Measurements from ENCODE around the gene LRRFIP1. TPM values are rescaled to one million over a fixed set of nuclear protein-coding genes. Genes with fewer than 3 reads are reported as not detected.

The LRRFIP1 gene
- polyA plus RNA-seq, 1 donor from 2014 or later = 96.3 TPM

DNA sequence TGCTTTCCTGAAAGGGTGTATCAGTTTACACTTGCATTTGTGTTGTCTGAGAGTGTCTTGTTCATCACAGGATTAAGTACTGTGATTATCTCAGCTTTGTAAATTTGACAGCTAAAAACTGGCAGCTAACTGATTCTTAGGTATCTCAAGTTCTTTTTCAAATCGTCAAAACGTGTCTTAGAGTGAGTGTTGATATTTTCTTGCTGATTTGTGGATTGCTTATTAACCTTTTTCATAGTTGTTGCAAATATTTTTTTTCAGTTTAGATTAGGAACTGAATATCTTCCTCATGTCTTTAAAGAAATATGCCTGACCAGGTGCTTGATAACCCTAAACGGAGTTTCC lies 41.9 kb downstream of the LRRFIP1 start:
- no peaks in the 10 kb centered on the region for H4K20me1 ChIP-seq (ENCODE audit: insufficient read depth)
- H3K9ac ChIP-seq (ENCODE audit: low read length) = no peak overlapping the region
- H3F3A ChIP-seq (ENCODE audit: insufficient read depth, low read length, poor library complexity, severe bottlenecking) = peaks cover 3% of the 10 kb centered on the region
- peaks cover 12% of the 10 kb centered on the region for H3K79me2 ChIP-seq (replicated peaks; ENCODE audit: insufficient read depth, low read length)
- H3K27me3 ChIP-seq (ENCODE audit: insufficient read depth, low read depth, low read length) = no peaks in the 10 kb centered on the region
- no peaks in the 10 kb centered on the region for H3K9me3 ChIP-seq (ENCODE audit: low read length)
- H3K27ac ChIP-seq (ENCODE audit: low read length) = no peak overlapping the region
- no peaks in the 10 kb centered on the region for H3K9me2 ChIP-seq (ENCODE audit: insufficient read depth, low read length)
- peak overlapping the region; percentile 4 for H3K4me2 ChIP-seq (ENCODE audit: low read length)
- no peak overlapping the region for H2AFZ ChIP-seq (ENCODE audit: low read depth, low read length)
- peak overlapping the region; percentile 30 for H3K4me3 ChIP-seq (ENCODE audit: low read length)
- H3K36me3 ChIP-seq (ENCODE audit: insufficient read depth, low read length) = no peaks in the 10 kb centered on the region
- TF ChIP-seq TAF1 (IDR thresholded peaks at IDR 0.05; ENCODE audit: low read depth) (no peak), POLR2AphosphoS5 (IDR thresholded peaks at IDR 0.05) (peak; percentile 46), EP300 (conservative IDR thresholded peaks at IDR 0.05; ENCODE audit: poor library complexity, severe bottlenecking) (peak; percentile 40)

DNA sequence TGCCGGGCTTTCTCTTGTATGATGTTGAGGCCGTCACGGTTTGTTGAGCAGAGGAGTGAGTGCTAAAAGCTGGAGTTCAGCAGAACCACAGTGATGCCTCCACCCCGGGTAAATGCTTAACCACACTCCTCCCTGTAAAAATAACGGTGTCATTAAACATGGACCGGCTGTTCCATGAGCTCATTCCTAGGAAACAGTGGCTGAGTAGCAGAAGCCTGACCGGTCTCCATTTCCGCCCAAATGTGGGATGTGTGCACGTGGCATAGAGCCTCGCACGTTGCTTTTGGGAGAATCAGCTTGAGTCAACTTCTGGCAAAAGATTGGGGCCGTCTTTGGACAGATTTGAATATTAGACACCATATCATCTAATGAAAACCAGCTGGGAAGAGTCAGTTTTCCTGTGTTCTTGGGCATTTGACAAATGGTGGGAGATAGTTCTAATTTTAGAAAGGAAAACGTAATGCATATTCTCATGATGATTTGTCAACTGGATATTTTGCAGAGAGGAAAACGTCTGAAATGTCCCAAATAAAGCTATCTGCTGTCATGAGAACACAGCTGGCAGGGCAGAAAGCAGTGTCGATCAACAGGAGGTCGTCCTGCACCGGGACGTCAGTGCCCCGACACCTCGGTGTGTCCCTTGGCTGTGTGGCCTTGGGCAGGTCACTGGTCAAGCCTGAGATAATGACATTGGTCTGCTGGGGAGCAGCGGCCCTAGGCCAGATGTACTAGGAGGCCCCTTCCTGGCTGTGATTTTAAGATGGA lies 42.4 kb downstream of the LRRFIP1 start:
- Histone ChIP-seq H3K27me3 (ENCODE audit: insufficient read depth, low read depth, low read length) (no peaks in the 10 kb centered on the region), H3K79me2 (replicated peaks; ENCODE audit: insufficient read depth, low read length) (peaks cover 11% of the 10 kb centered on the region), H3K27ac (ENCODE audit: low read length) (no peak overlapping the region), H3K36me3 (ENCODE audit: insufficient read depth, low read length) (no peaks in the 10 kb centered on the region), H3K4me2 (ENCODE audit: low read length) (no peak overlapping the region), H3K9me2 (ENCODE audit: insufficient read depth, low read length) (no peaks in the 10 kb centered on the region), H3K9ac (ENCODE audit: low read length) (no peak overlapping the region), H4K20me1 (ENCODE audit: insufficient read depth) (no peaks in the 10 kb centered on the region), H3K9me3 (ENCODE audit: low read length) (no peaks in the 10 kb centered on the region), H2AFZ (ENCODE audit: low read depth, low read length) (no peak overlapping the region), H3K4me3 (ENCODE audit: low read length) (peak overlapping the region; percentile 30), H3F3A (ENCODE audit: insufficient read depth, low read length, poor library complexity, severe bottlenecking) (peaks cover 3% of the 10 kb centered on the region)
- TF ChIP-seq TAF1 (IDR thresholded peaks at IDR 0.05; ENCODE audit: low read depth) (no peak), EP300 (conservative IDR thresholded peaks at IDR 0.05; ENCODE audit: poor library complexity, severe bottlenecking) (no peak), RAD21 (conservative IDR thresholded peaks at IDR 0.05) (no peak), SMC3 (conservative IDR thresholded peaks at IDR 0.05; ENCODE audit: poor library complexity) (no peak), MXI1 (conservative IDR thresholded peaks at IDR 0.05; ENCODE audit: poor library complexity, severe bottlenecking) (no peak), EZH2 (IDR thresholded peaks at IDR 0.05; ENCODE audit: borderline replicate concordance, insufficient read depth, low read length, poor library complexity, severe bottlenecking) (no peak), POLR2AphosphoS5 (IDR thresholded peaks at IDR 0.05) (no peak)
- TF ChIP-seq, protein P1, sequence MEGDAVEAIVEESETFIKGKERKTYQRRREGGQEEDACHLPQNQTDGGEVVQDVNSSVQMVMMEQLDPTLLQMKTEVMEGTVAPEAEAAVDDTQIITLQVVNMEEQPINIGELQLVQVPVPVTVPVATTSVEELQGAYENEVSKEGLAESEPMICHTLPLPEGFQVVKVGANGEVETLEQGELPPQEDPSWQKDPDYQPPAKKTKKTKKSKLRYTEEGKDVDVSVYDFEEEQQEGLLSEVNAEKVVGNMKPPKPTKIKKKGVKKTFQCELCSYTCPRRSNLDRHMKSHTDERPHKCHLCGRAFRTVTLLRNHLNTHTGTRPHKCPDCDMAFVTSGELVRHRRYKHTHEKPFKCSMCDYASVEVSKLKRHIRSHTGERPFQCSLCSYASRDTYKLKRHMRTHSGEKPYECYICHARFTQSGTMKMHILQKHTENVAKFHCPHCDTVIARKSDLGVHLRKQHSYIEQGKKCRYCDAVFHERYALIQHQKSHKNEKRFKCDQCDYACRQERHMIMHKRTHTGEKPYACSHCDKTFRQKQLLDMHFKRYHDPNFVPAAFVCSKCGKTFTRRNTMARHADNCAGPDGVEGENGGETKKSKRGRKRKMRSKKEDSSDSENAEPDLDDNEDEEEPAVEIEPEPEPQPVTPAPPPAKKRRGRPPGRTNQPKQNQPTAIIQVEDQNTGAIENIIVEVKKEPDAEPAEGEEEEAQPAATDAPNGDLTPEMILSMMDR (IDR thresholded peaks at IDR 0.05; ENCODE audit: poor library complexity, severe bottlenecking) = no peak
- TF ChIP-seq, protein P2, sequence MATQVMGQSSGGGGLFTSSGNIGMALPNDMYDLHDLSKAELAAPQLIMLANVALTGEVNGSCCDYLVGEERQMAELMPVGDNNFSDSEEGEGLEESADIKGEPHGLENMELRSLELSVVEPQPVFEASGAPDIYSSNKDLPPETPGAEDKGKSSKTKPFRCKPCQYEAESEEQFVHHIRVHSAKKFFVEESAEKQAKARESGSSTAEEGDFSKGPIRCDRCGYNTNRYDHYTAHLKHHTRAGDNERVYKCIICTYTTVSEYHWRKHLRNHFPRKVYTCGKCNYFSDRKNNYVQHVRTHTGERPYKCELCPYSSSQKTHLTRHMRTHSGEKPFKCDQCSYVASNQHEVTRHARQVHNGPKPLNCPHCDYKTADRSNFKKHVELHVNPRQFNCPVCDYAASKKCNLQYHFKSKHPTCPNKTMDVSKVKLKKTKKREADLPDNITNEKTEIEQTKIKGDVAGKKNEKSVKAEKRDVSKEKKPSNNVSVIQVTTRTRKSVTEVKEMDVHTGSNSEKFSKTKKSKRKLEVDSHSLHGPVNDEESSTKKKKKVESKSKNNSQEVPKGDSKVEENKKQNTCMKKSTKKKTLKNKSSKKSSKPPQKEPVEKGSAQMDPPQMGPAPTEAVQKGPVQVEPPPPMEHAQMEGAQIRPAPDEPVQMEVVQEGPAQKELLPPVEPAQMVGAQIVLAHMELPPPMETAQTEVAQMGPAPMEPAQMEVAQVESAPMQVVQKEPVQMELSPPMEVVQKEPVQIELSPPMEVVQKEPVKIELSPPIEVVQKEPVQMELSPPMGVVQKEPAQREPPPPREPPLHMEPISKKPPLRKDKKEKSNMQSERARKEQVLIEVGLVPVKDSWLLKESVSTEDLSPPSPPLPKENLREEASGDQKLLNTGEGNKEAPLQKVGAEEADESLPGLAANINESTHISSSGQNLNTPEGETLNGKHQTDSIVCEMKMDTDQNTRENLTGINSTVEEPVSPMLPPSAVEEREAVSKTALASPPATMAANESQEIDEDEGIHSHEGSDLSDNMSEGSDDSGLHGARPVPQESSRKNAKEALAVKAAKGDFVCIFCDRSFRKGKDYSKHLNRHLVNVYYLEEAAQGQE (IDR thresholded peaks at IDR 0.05; ENCODE audit: borderline replicate concordance) = no peak
